GM23338 (cell line): ENCODE results near the gene CFAP410. TPM values are rescaled to one million over a fixed set of nuclear protein-coding genes. Genes with fewer than 3 reads are reported as not detected.
A peak's percentile ranks its signal among the peaks of the same experiment; 100 is the strongest.

Experiments
- ATAC-seq: fragments of 200-7000 bp; cut with Tn5 transposase; 3 replicates; pipeline ENCODE4 v1.9.1; 2020
- DNase-seq: peaks from one replicate; pipeline ENCODE4 v3.0.0-alpha.2; 2015; ENCODE audit warnings: low spot score
- H2AFZ ChIP-seq: fragments of 200-600 bp; sonication (generic); 2 replicates; pipeline ENCODE4 v1.8.0; 2016; ENCODE audit warnings: antibody characterized with exemption, mild to moderate bottlenecking, moderate library complexity
- H3F3A ChIP-seq: fragments of 200-600 bp; sonication (generic); replicated peaks from 2 replicates; pipeline ENCODE4 v1.8.0; 2017; ENCODE audit warnings: antibody characterized with exemption, mixed run types, low read depth
- H3K27ac ChIP-seq: fragments of 200-600 bp; sonication (generic); 2 replicates; pipeline ENCODE4 v1.6.1; 2016; ENCODE audit warnings: low read depth
- H3K27me3 ChIP-seq: fragments of 200-600 bp; sonication (generic); 2 replicates; pipeline ENCODE4 v1.8.0; 2016; ENCODE audit warnings: mild to moderate bottlenecking, mixed run types, moderate library complexity; ENCODE audit not compliant: insufficient read depth
- H3K36me3 ChIP-seq: fragments of 200-600 bp; sonication (generic); 2 replicates; pipeline ENCODE4 v1.8.0; 2016; ENCODE audit warnings: mild to moderate bottlenecking; ENCODE audit not compliant: insufficient read depth
- H3K4me1 ChIP-seq: fragments of 200-600 bp; sonication (generic); 2 replicates; pipeline ENCODE4 v1.8.0; 2016; ENCODE audit warnings: mild to moderate bottlenecking, moderate library complexity; ENCODE audit not compliant: insufficient read depth
- H3K4me2 ChIP-seq: fragments of 200-600 bp; sonication (generic); 2 replicates; pipeline ENCODE4 v1.7.1; 2017; ENCODE audit warnings: mixed run types
- H3K4me3 ChIP-seq: fragments of 200-600 bp; sonication (generic); 2 replicates; pipeline ENCODE4 v1.6.1; 2016; ENCODE audit warnings: mixed run types
- H3K79me2 ChIP-seq: fragments of 200-600 bp; sonication (generic); replicated peaks from 2 replicates; pipeline ENCODE4 v1.8.0; 2017; ENCODE audit warnings: mild to moderate bottlenecking; ENCODE audit not compliant: insufficient read depth
- H3K9me2 ChIP-seq: fragments of 200-600 bp; sonication (generic); 2 replicates; pipeline ENCODE4 v1.8.0; 2017; ENCODE audit not compliant: insufficient read depth
- H4K20me1 ChIP-seq: fragments of 200-600 bp; sonication (generic); replicated peaks from 2 replicates; pipeline ENCODE4 v1.8.0; 2017; ENCODE audit warnings: mild to moderate bottlenecking; ENCODE audit not compliant: insufficient read depth
- H3K27ac Mint-ChIP-seq: 2 replicates; pipeline ENCODE4 v1.8.0; 2020; ENCODE audit warnings: inconsistent platforms, mild to moderate bottlenecking, moderate library complexity, mixed read lengths
- H3K27me3 Mint-ChIP-seq: 3 replicates; pipeline ENCODE4 v1.8.0; 2022; ENCODE audit warnings: low read depth, mild to moderate bottlenecking, moderate library complexity, mixed read lengths, inconsistent platforms; ENCODE audit not compliant: insufficient read depth, poor library complexity
- H3K36me3 Mint-ChIP-seq: 3 replicates; pipeline ENCODE4 v1.8.0; 2021; ENCODE audit warnings: low read depth, mild to moderate bottlenecking, inconsistent platforms, moderate library complexity, mixed read lengths
- H3K4me1 Mint-ChIP-seq: 3 replicates; pipeline ENCODE4 v1.8.0; 2020; ENCODE audit warnings: mild to moderate bottlenecking, inconsistent platforms, mixed read lengths
- H3K4me3 Mint-ChIP-seq: 3 replicates; pipeline ENCODE4 v1.8.0; 2021; ENCODE audit warnings: moderate library complexity, mild to moderate bottlenecking, inconsistent platforms, mixed read lengths
- H3K9me3 Mint-ChIP-seq: 3 replicates; pipeline ENCODE4 v1.8.0; 2020; ENCODE audit warnings: moderate library complexity, mild to moderate bottlenecking, inconsistent platforms, mixed read lengths
- CTCF ChIP-seq, 2 experiments: fragments of 200-600 bp in 1 of 2; sonication (generic) in 1 of 2; conservative IDR thresholded peaks; 2 replicates each; pipeline versions ENCODE4 v1.5.1 to v1.6.1; 2016 to 2017; ENCODE audit warnings: antibody characterized with exemption in 2 of 2, low read depth in 2 of 2, mild to moderate bottlenecking in 2 of 2, moderate library complexity in 1 of 2
- EZH2 ChIP-seq: fragments of 200-600 bp; sonication (generic); IDR thresholded peaks from one replicate; pipeline ENCODE4 v1.8.0; 2017; ENCODE audit warnings: antibody characterized with exemption, mild to moderate bottlenecking, low read depth; ENCODE audit not compliant: unreplicated experiment
- EZH2phosphoT487 ChIP-seq: fragments of 200-600 bp; sonication (generic); IDR thresholded peaks from one replicate; pipeline ENCODE4 v1.8.1; 2018; ENCODE audit warnings: antibody characterized with exemption; ENCODE audit not compliant: unreplicated experiment
- JUNB ChIP-seq: IDR thresholded peaks from one replicate; pipeline ENCODE4 v1.6.1; 2016; ENCODE audit warnings: antibody characterized with exemption; ENCODE audit not compliant: unreplicated experiment
- NANOG ChIP-seq: IDR thresholded peaks from 2 replicates; pipeline ENCODE4 v1.6.1; 2016; ENCODE audit warnings: antibody characterized with exemption, borderline replicate concordance
- STAT1 ChIP-seq: IDR thresholded peaks from one replicate; pipeline ENCODE4 v1.6.1; 2016; ENCODE audit warnings: antibody characterized with exemption; ENCODE audit not compliant: unreplicated experiment
- ZNF114 ChIP-seq: fragments of 250-450 bp; sonication (Bioruptor Pico); IDR thresholded peaks from 2 replicates; pipeline ENCODE4 v1.5.0; 2020; ENCODE audit warnings: mild to moderate bottlenecking, moderate library complexity
- ZNF331 ChIP-seq: fragments of 250-450 bp; sonication (Bioruptor Pico); IDR thresholded peaks from 2 replicates; pipeline ENCODE4 v1.5.0; 2020; ENCODE audit warnings: low read depth, mild to moderate bottlenecking, moderate library complexity
- polyA plus RNA-seq: library from polyadenylated mRNA; unstranded; fragments of >200 nt; fragmentation: Nextera tagmentation; extraction: Ambion mirVana; gene quantifications from 2 replicates; pipeline ENCODE4 v1.2.1, GENCODE V29; 2016
- total RNA-seq: library from RNA; depleted of rRNA; stranded (reverse); fragments of >200 nt; shearing (Covaris generic); gene quantifications from 2 replicates; pipeline ENCODE4 v1.2.3, GENCODE V29; 2014
- TF ChIP-seq, protein P1 (sequence below): IDR thresholded peaks from one replicate; pipeline ENCODE4 v1.6.1; 2018; ENCODE audit warnings: antibody characterized with exemption; ENCODE audit not compliant: unreplicated experiment

The CFAP410 gene
- total and polyA plus RNA-seq, 2 experiments from 2014 or later = 11.0 to 24.0 TPM

- Mint-ChIP-seq H3K4me1 (peaks cover 4% of the 10 kb centered on the region; the same call in 1 of the 3 replicates), H3K4me3 (no peak overlapping the region; the same call in 2 of the 3 replicates)
- TF ChIP-seq ZNF331 (CRISPR knock-in tag) (no peak), EZH2 (no peak), NANOG (no peak), CTCF (conservative IDR thresholded peaks at IDR 0.05; ENCODE audit: low read depth in 2 of 2) (peak; percentile 76 to 94), JUNB (no peak), ZNF114 (CRISPR knock-in tag) (no peak), STAT1 (no peak), EZH2phosphoT487 (no peak)
- TF ChIP-seq, protein P1, sequence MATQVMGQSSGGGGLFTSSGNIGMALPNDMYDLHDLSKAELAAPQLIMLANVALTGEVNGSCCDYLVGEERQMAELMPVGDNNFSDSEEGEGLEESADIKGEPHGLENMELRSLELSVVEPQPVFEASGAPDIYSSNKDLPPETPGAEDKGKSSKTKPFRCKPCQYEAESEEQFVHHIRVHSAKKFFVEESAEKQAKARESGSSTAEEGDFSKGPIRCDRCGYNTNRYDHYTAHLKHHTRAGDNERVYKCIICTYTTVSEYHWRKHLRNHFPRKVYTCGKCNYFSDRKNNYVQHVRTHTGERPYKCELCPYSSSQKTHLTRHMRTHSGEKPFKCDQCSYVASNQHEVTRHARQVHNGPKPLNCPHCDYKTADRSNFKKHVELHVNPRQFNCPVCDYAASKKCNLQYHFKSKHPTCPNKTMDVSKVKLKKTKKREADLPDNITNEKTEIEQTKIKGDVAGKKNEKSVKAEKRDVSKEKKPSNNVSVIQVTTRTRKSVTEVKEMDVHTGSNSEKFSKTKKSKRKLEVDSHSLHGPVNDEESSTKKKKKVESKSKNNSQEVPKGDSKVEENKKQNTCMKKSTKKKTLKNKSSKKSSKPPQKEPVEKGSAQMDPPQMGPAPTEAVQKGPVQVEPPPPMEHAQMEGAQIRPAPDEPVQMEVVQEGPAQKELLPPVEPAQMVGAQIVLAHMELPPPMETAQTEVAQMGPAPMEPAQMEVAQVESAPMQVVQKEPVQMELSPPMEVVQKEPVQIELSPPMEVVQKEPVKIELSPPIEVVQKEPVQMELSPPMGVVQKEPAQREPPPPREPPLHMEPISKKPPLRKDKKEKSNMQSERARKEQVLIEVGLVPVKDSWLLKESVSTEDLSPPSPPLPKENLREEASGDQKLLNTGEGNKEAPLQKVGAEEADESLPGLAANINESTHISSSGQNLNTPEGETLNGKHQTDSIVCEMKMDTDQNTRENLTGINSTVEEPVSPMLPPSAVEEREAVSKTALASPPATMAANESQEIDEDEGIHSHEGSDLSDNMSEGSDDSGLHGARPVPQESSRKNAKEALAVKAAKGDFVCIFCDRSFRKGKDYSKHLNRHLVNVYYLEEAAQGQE = no peak
Observed at GRCh38 chr21:44297525-44298290, 41.5 kb downstream of the CFAP410 start.

More at GRCh38 chr21:44297525-44298290, 41.5 kb downstream of the CFAP410 start:
- DNase-seq = peak; percentile 92
- H3K4me1 ChIP-seq = no peaks in the 10 kb centered on the region
- Mint-ChIP-seq H3K27ac (no peak overlapping the region), H3K36me3 (no peaks in the 10 kb centered on the region), H3K9me3 (no peaks in the 10 kb centered on the region), H3K27me3 (peaks cover 10% of the 10 kb centered on the region)
- peaks cover 10% of the 10 kb centered on the region; the same call in 1 of the 2 replicates for H3K27me3 ChIP-seq
- no peaks in the 10 kb centered on the region for H3K36me3 ChIP-seq
- H4K20me1 ChIP-seq = no peaks in the 10 kb centered on the region
- 0 out of 2 replicates have a peak, but pooled peaks cover 4% of the 10 kb centered on the region for H3F3A ChIP-seq
- no peak overlapping the region for H3K27ac ChIP-seq
- no peak overlapping the region for H3K4me3 ChIP-seq
- no peak overlapping the region for H3K4me2 ChIP-seq
- H2AFZ ChIP-seq = 0 out of 2 replicates have a peak overlapping the region, but pooled peaks have one; percentile 82
- peak; percentile 64 for ATAC-seq
- 0 out of 2 replicates have a peak, but pooled peaks cover 3% of the 10 kb centered on the region for H3K79me2 ChIP-seq
- no peaks in the 10 kb centered on the region for H3K9me2 ChIP-seq
